H1 (cell line): Measurements from ENCODE around the gene EIF1AY. TPM values are rescaled to one million over a fixed set of nuclear protein-coding genes. Genes with fewer than 3 reads are reported as not detected.

Experiments
- CTCF ChIA-PET: fragments of 300-600 bp; sonication (Branson Sonifier 250); formaldehyde crosslinking; loops from one replicate; lab custom pipeline; 2021; ENCODE audit not compliant: partially characterized antibody; lab: Charles Lee
- POLR2A ChIA-PET: fragments of 300-600 bp; sonication (Branson Sonifier 250); formaldehyde crosslinking; loops from one replicate; lab custom pipeline; 2021; ENCODE audit warnings: inconsistent platforms; ENCODE audit not compliant: partially characterized antibody; lab: Charles Lee
- DNase-seq, 2 experiments: peaks; one replicate each; pipeline versions ENCODE4 v3.0.0 to v3.0.0-alpha.2; 2010 to 2022; ENCODE audit warnings: low spot score in 2 of 2, low read depth in 1 of 2, mixed read lengths in 1 of 2
- FAIRE-seq: peaks from 2 replicates; lab custom pipeline; 2011; peaks lifted over from hg19 to GRCh38; lab: Jason Lieb, UNC
- H2AFZ ChIP-seq: 2 replicates; pipeline ENCODE4 v1.8.1; 2012; ENCODE audit warnings: low read length, inconsistent platforms
- H2AK5ac ChIP-seq: 2 replicates; pipeline ENCODE4 v1.6.1; 2013; ENCODE audit warnings: low read depth, low read length
- H2BK120ac ChIP-seq: replicated peaks from 2 replicates; pipeline ENCODE3; 2013; ENCODE audit warnings: low read depth, low read length, inconsistent platforms
- H2BK12ac ChIP-seq: 2 replicates; pipeline ENCODE4 v1.6.1; 2013; ENCODE audit warnings: low read depth, low read length
- H2BK15ac ChIP-seq: 2 replicates; pipeline ENCODE4 v1.6.1; 2013; ENCODE audit warnings: low read length
- H2BK20ac ChIP-seq: 2 replicates; pipeline ENCODE4 v1.6.1; 2013; ENCODE audit warnings: low read length
- H2BK5ac ChIP-seq: 2 replicates; pipeline ENCODE4 v1.6.1; 2013; ENCODE audit warnings: low read depth, low read length
- H3K14ac ChIP-seq: 2 replicates; pipeline ENCODE4 v1.6.1; 2013; ENCODE audit warnings: inconsistent platforms; ENCODE audit not compliant: insufficient read length
- H3K18ac ChIP-seq: 2 replicates; pipeline ENCODE4 v1.6.1; 2013; ENCODE audit warnings: low read length; ENCODE audit errors: extremely low read depth
- H3K23ac ChIP-seq: 2 replicates; pipeline ENCODE4 v1.6.1; 2013; ENCODE audit warnings: inconsistent platforms; ENCODE audit not compliant: insufficient read length
- H3K23me2 ChIP-seq: 2 replicates; pipeline ENCODE4 v1.6.1; 2013; ENCODE audit warnings: low read depth, low read length
- H3K27ac ChIP-seq: 2 replicates; pipeline ENCODE4 v1.6.1; 2011; ENCODE audit warnings: low read depth, low read length, inconsistent platforms
- H3K27me3 ChIP-seq, 4 experiments: replicated peaks in 1 of 4; 1 replicate in 1 of 4; 2 replicates in 3 of 4; pipeline versions ENCODE4 v1.6.1 to v1.8.1; 2011 to 2013; ENCODE audit warnings: low read length in 3 of 4, mild to moderate bottlenecking in 3 of 4, inconsistent platforms in 2 of 4, mixed read lengths in 2 of 4, moderate library complexity in 1 of 4; ENCODE audit not compliant: control insufficient read depth in 3 of 4, insufficient read depth in 3 of 4; ENCODE audit errors: extremely low read depth in 1 of 4
- H3K36me3 ChIP-seq, 4 experiments: 2 replicates each; pipeline versions ENCODE4 v1.6.1 to v1.8.1; 2011 to 2013; ENCODE audit warnings: mild to moderate bottlenecking in 4 of 4, low read length in 3 of 4, moderate library complexity in 2 of 4, control low read depth in 1 of 4, inconsistent platforms in 1 of 4; ENCODE audit not compliant: insufficient read depth in 4 of 4, control insufficient read depth in 2 of 4
- H3K4ac ChIP-seq: replicated peaks from 2 replicates; pipeline ENCODE3; 2013; ENCODE audit warnings: low read length, low read depth, mixed read lengths, inconsistent platforms; ENCODE audit not compliant: insufficient read length
- H3K4me1 ChIP-seq, 4 experiments: replicated peaks in 1 of 4; 1 replicate in 1 of 4; 2 replicates in 3 of 4; pipeline versions ENCODE4 v1.6.1 to v1.8.1; 2011 to 2013; ENCODE audit warnings: low read length in 3 of 4, inconsistent platforms in 2 of 4, mixed read lengths in 1 of 4; ENCODE audit not compliant: insufficient read depth in 4 of 4, control insufficient read depth in 3 of 4
- H3K4me2 ChIP-seq, 2 experiments: 2 replicates each; pipeline versions ENCODE4 v1.6.1 to v1.8.1; 2011 to 2013; ENCODE audit warnings: low read depth in 2 of 2, low read length in 2 of 2, control low read depth in 1 of 2, inconsistent platforms in 1 of 2, mild to moderate bottlenecking in 1 of 2; ENCODE audit not compliant: insufficient read depth in 1 of 2
- H3K4me3 ChIP-seq, 4 experiments: fragments of 200-600, 300-600 bp in 1 of 4; sonication (generic), shearing (Covaris generic), sonication (Bioruptor Twin) in 1 of 4; 2 replicates each; pipeline versions ENCODE4 v1.5.1 to v1.8.1; 2011 to 2016; ENCODE audit warnings: low read length in 4 of 4, low read depth in 3 of 4, control low read depth in 2 of 4, inconsistent platforms in 2 of 4, mild to moderate bottlenecking in 2 of 4, mixed read lengths in 1 of 4, moderate library complexity in 1 of 4; ENCODE audit not compliant: insufficient read depth in 2 of 4; ENCODE audit errors: extremely low read depth in 1 of 4
- H3K56ac ChIP-seq: replicated peaks from 2 replicates; pipeline ENCODE3; 2013; ENCODE audit warnings: low read depth, mild to moderate bottlenecking, mixed read lengths, low read length, inconsistent platforms; ENCODE audit not compliant: insufficient read length
- H3K79me1 ChIP-seq: 2 replicates; pipeline ENCODE4 v1.6.1; 2013; ENCODE audit warnings: low read depth, low read length, control low read depth
- H3K79me2 ChIP-seq, 2 experiments: 2 replicates each; pipeline versions ENCODE4 v1.6.1 to v1.8.1; 2012 to 2013; ENCODE audit warnings: low read length in 2 of 2, mild to moderate bottlenecking in 2 of 2, inconsistent platforms in 1 of 2; ENCODE audit not compliant: insufficient read depth in 2 of 2, control insufficient read depth in 1 of 2
- H3K9ac ChIP-seq, 4 experiments: replicated peaks in 1 of 4; 1 replicate in 1 of 4; 2 replicates in 3 of 4; pipeline versions ENCODE4 v1.6.1 to v1.8.1; 2011 to 2013; ENCODE audit warnings: low read depth in 3 of 4, low read length in 3 of 4, control low read depth in 2 of 4, mild to moderate bottlenecking in 2 of 4, moderate library complexity in 2 of 4, inconsistent platforms in 1 of 4; ENCODE audit errors: extremely low read depth in 1 of 4
- H3K9me3 ChIP-seq, 2 experiments: 2 replicates each; pipeline versions ENCODE4 v1.6.1 to v1.8.1; 2012 to 2013; ENCODE audit warnings: mild to moderate bottlenecking in 2 of 2, moderate library complexity in 2 of 2, control low read depth in 1 of 2, inconsistent platforms in 1 of 2, low read depth in 1 of 2, low read length in 1 of 2, mixed read lengths in 1 of 2; ENCODE audit not compliant: insufficient read depth in 2 of 2
- H4K20me1 ChIP-seq, 2 experiments: replicated peaks in 1 of 2; 2 replicates each; pipeline versions ENCODE3 to v1.8.1; 2011 to 2013; ENCODE audit warnings: inconsistent platforms in 2 of 2, low read length in 2 of 2, mild to moderate bottlenecking in 1 of 2; ENCODE audit not compliant: insufficient read depth in 2 of 2, control insufficient read depth in 1 of 2
- H4K5ac ChIP-seq: 2 replicates; pipeline ENCODE4 v1.6.1; 2013; ENCODE audit warnings: low read length, low read depth, mixed read lengths, inconsistent platforms; ENCODE audit not compliant: insufficient read length
- H4K8ac ChIP-seq: 2 replicates; pipeline ENCODE4 v1.8.0; 2013; ENCODE audit warnings: mild to moderate bottlenecking, moderate library complexity, low read length, inconsistent platforms; ENCODE audit not compliant: insufficient read depth; ENCODE audit errors: extremely low read depth
- H4K91ac ChIP-seq: replicated peaks from 2 replicates; pipeline ENCODE3; 2013; ENCODE audit warnings: low read length, mixed read lengths, inconsistent platforms; ENCODE audit not compliant: insufficient read length
- BRCA1 ChIP-seq: IDR thresholded peaks from 2 replicates; pipeline ENCODE4 v1.6.1; 2012; ENCODE audit warnings: low read depth, low read length, improper control_type of control experiment
- CEBPB ChIP-seq: IDR thresholded peaks from 2 replicates; pipeline ENCODE4 v1.6.1; 2012; ENCODE audit warnings: low read depth, low read length
- CREB1 ChIP-seq: IDR thresholded peaks from 2 replicates; pipeline ENCODE4 v1.6.1; 2012; ENCODE audit warnings: inconsistent platforms
- EGR1 ChIP-seq: IDR thresholded peaks from 2 replicates; pipeline ENCODE4 v1.6.1; 2011; ENCODE audit warnings: low read depth, low read length, borderline replicate concordance
- FOSL1 ChIP-seq: IDR thresholded peaks from 2 replicates; pipeline ENCODE4 v1.6.1; 2011; ENCODE audit warnings: mild to moderate bottlenecking, low read depth, low read length, moderate library complexity; ENCODE audit not compliant: insufficient read depth
- KDM1A ChIP-seq: fragments of 200-600, 300-600 bp; sonication (generic); IDR thresholded peaks from 2 replicates; pipeline ENCODE4 v1.7.1; 2016; ENCODE audit warnings: mild to moderate bottlenecking, low read length, borderline replicate concordance
- PHF8 ChIP-seq: fragments of 200-600 bp; sonication (generic); conservative IDR thresholded peaks from 2 replicates; pipeline ENCODE4 v1.7.1; 2012; ENCODE audit warnings: low read depth, mild to moderate bottlenecking, inconsistent platforms, low read length, moderate library complexity
- POLR2AphosphoS5 ChIP-seq: IDR thresholded peaks from 2 replicates; pipeline ENCODE4 v1.6.1; 2011; ENCODE audit warnings: low read depth, low read length
- POU5F1 ChIP-seq: IDR thresholded peaks from 2 replicates; pipeline ENCODE4 v1.6.1; 2011; ENCODE audit warnings: low read depth, mild to moderate bottlenecking, low read length, moderate library complexity
- SIRT6 ChIP-seq: IDR thresholded peaks from one replicate; pipeline ENCODE4 v1.7.1; 2012; ENCODE audit warnings: low read length, inconsistent platforms
- SUZ12 ChIP-seq: fragments of 200-600 bp; sonication (generic); IDR thresholded peaks from 2 replicates; pipeline ENCODE4 v1.6.1; 2012; ENCODE audit warnings: mild to moderate bottlenecking, inconsistent platforms, low read length, moderate library complexity, mixed read lengths
- TCF12 ChIP-seq: IDR thresholded peaks from 2 replicates; pipeline ENCODE4 v1.6.1; 2011; ENCODE audit warnings: low read depth, mild to moderate bottlenecking, low read length
- WGBS, 2 experiments: shearing (Covaris generic) in 1 of 2; methylation state at CpG; one replicate each; pipeline versions ENCODE4 v1.1.6 to v1.1.7; 2013 to 2015; ENCODE audit warnings: low lambda C conversion rate in 2 of 2, mixed read lengths in 2 of 2, inconsistent platforms in 1 of 2, low coverage in 1 of 2, missing lambda C conversion rate in 1 of 2; ENCODE audit not compliant: insufficient replicate concordance in 2 of 2, insufficient coverage in 1 of 2, insufficient read length in 1 of 2; ENCODE audit errors: extremely low coverage in 1 of 2, missing lambda C conversion rate in 1 of 2; 5-methylcytosine and 5-hydroxymethylcytosine counted together
- polyA plus RNA-seq, 7 experiments: library from polyadenylated mRNA; depleted of rRNA in 3 of 7; stranded (reverse) in 5 of 7; unstranded in 2 of 7; fragments of >200 nt in 5 of 7; fragments of 200-250 nt in 2 of 7; gene quantifications; 1 replicate in 5 of 7; 2 replicates in 1 of 7; 4 replicates in 1 of 7; pipeline versions ENCODE4 v1.2.1 to v1.2.3, GENCODE V29; 2011 to 2013; ENCODE audit warnings: missing spikeins in 2 of 7, mixed read lengths in 2 of 7
- total RNA-seq: library from RNA; stranded (reverse); fragmentation: NEBNext Ultra II Directional; extraction: Animal tissue kit (Norgen Biotek cat#: 25700); gene quantifications from 2 replicates; pipeline ENCODE4 v1.2.1, GENCODE V29; 2021

Gene EIF1AY
- total and polyA plus RNA-seq, 2 of the 8 experiments (the other 6 are each of a cell fraction or from before 2014, with no cell fraction given) = 8.8 to 34.1 TPM

DNA sequence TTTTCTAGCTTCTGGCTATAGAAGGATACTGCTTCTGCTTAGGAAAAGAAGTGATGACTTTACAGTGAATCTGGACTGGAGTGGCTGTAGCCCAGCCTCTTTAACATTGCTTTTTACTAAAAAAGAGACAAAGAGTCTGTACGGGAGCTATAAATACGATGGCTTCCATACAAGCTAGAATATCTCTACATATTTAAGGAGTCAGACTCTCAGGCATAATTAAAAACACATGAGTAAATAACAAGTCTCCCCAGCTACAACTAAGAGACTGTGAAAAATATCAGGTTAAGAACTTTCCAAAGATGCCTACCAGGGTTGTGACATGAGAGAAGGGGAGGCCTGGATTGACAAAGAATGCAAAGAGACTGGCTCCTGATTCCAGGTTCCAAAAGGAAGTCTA lies 19.8 kb upstream of the EIF1AY start:
- no peak overlapping the region for H3K4me2 ChIP-seq
- no peak overlapping the region for H2BK5ac ChIP-seq
- no peak for DNase-seq
- no peak overlapping the region for H2BK15ac ChIP-seq
- H4K91ac ChIP-seq = no peak overlapping the region
- H2BK12ac ChIP-seq = no peak overlapping the region
- no peaks in the 10 kb centered on the region for H3K79me2 ChIP-seq
- H3K18ac ChIP-seq = no peak overlapping the region
- CTCF ChIA-PET = no interaction called here
- no peak for TF ChIP-seq FOSL1
- no peak for TF ChIP-seq KDM1A
- no peak for TF ChIP-seq TCF12
- no peak for TF ChIP-seq CEBPB
- TF ChIP-seq SUZ12 = no peak
- no peak for TF ChIP-seq POLR2AphosphoS5
- no peak for TF ChIP-seq PHF8
- no peak for TF ChIP-seq EGR1
- TF ChIP-seq BRCA1 = no peak
- TF ChIP-seq POU5F1 = no peak
- TF ChIP-seq SIRT6 = no peak
- no peak for TF ChIP-seq CREB1
- H4K5ac ChIP-seq = no peak overlapping the region
- H3K27ac ChIP-seq = no peak overlapping the region
- no peak overlapping the region for H3K23ac ChIP-seq
- 88% methylated on average over 2 of the region's 2 CpGs; no CpG with 5 or more reads in 1 of the 2 experiments for WGBS, 2 experiments
- H3K79me1 ChIP-seq = no peaks in the 10 kb centered on the region
- H3K36me3 ChIP-seq = no peaks in the 10 kb centered on the region; a peak in 1 of 8 replicates
- H4K20me1 ChIP-seq = no peaks in the 10 kb centered on the region
- no peaks in the 10 kb centered on the region for H3K4me1 ChIP-seq
- no peak overlapping the region for H4K8ac ChIP-seq
- H3K4ac ChIP-seq = no peak overlapping the region
- H3K23me2 ChIP-seq = no peaks in the 10 kb centered on the region
- POLR2A ChIA-PET = no interaction called here
- H2BK120ac ChIP-seq = no peak overlapping the region
- no peak for FAIRE-seq
- H3K27me3 ChIP-seq = no peaks in the 10 kb centered on the region
- H3K56ac ChIP-seq = no peak overlapping the region
- H3K14ac ChIP-seq = no peak overlapping the region
- H2BK20ac ChIP-seq = no peak overlapping the region
- no peak overlapping the region for H3K4me3 ChIP-seq
- H2AFZ ChIP-seq = no peak overlapping the region
- H2AK5ac ChIP-seq = no peak overlapping the region
- peaks cover 0 to 38% of the 10 kb centered on the region in 2 experiments; a peak in 2 of 4 replicates for H3K9me3 ChIP-seq
- no peak overlapping the region for H3K9ac ChIP-seq
